Measurements from ENCODE around the gene MNAT1. TPM values are rescaled to one million over a fixed set of nuclear protein-coding genes. Genes with fewer than 3 reads are reported as not detected.
"Not testable (repeated sequence)": the region's sequence is repeated elsewhere in the genome, so short reads cannot be mapped to it uniquely, and the experiment has no call there.

MNAT1 gene
- total RNA-seq, 1 experiment from 2014 or later = 58.1 TPM

DNA sequence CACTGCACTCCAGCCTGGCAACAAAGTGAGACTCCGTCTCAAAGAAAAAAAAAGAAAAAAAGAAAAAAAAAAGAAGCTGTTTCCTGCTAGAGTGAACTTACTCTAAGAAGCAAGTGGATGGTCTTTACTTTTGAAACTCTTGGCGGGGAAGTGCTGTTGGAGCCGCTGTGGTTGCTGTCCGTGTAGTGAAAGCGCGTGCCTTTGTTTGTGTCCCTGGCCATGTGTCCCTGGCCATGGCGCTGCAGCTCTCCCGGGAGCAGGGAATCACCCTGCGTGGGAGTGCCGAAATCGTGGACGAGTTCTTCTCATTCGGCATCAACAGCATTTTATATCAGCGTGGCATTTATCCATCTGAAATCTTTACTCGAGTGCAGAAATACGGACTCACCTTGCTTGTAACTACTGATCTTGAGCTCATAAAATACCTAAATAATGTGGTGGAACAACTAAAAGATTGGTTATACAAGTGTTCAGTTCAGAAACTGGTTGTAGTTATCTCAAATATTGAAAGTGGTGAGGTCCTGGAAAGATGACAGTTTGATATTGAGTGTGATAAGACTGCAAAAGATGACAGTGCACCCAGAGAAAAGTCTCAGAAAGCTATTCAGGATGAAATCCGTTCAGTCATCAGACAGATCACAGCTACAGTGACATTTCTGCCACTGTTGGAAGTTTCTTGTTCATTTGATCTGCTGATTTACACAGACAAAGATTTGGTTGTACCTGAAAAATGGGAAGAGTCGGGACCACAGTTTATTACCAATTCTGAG, 45.4 kb downstream of the MNAT1 start:
- in situ Hi-C loops (cut with HindIII; ENCODE audit: low pct_unique_long_range_greater_than_20kb, low sequenced_read_pairs); DNase-seq (ENCODE audit: low read depth, low spot score): not testable (repeated sequence)

DNA sequence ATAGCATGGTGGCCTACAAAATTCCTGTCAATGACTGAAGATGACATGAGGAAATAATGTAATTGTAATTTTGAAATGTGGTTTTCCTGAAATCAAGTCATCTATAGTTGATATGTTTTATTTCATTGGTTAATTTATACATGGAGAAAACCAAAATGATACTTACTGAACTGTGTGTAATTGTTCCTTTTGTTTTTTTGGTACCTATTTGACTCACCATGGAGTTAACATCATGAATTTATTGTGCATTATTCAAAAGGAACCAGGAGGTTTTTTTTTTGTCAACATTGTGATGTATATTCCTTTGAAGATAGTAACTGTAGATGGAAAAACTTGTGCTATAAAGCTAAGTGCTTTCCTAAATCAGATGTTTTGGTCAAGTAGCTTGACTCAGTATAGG, 46.0 kb downstream of the MNAT1 start:
- in situ Hi-C loops (cut with HindIII; ENCODE audit: low pct_unique_long_range_greater_than_20kb, low sequenced_read_pairs); DNase-seq (ENCODE audit: low read depth, low spot score): not testable (repeated sequence)

DNA sequence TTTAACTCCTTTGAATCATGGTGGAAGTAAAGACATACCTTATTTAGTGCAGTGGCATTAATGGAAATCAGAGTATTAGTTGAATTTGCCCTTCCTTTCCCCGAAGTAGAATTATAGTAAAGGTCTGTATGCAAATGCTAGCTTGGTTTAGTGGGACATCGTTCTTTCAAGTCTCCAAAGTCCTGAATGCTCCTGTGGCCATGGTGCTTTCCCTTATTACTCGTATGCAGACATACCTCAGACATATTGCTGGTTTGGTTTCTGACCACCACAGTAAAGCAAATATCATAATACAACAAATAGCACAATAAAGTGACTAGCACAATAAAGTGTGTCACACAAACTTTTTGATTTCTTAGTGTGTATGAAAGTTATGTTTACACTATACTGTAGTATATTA, 52.3 kb downstream of the MNAT1 start:
- in situ Hi-C loops (cut with HindIII; ENCODE audit: low pct_unique_long_range_greater_than_20kb, low sequenced_read_pairs) = no loop called here
- DNase-seq (ENCODE audit: low read depth, low spot score) = no peak

DNA sequence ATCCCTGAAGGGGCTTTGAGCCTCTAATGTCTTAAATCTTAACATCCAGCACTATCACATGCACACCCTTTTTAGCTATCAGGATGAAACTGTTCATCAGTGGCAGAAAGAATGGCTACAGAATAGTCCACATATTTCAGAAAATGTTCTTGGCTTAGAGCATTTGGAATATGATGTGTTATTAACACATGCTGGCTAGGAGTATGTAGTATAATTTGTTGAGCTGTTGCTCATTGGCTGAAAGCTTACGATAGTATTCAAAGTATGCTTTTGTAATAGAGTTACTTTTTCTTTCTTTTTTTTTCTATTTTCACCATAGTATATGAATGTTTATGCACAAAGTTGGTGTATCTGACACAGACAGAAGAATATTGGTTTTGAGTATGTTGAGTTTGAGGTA, 55.1 kb downstream of the MNAT1 start:
- in situ Hi-C loops (cut with HindIII; ENCODE audit: low pct_unique_long_range_greater_than_20kb, low sequenced_read_pairs) = no loop called here
- no peak for DNase-seq (ENCODE audit: low read depth, low spot score)

DNA sequence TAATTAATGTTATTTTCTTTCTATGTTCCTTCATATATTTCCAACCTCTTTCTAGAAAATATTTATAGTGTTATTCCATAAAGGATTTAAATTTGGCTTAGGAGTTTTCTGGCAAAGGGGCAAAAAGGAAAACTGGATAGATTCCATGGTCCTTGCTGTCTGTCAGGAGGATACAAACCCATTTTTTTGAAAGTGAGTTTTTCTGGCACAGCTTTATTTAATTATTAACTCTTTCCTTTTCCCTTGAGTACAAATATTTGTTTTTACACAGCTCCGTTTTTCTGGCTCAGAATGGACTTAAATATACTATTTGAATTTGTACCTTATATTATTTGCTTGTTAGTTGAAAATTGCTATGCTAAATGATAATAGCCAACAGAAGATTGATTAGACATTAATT, 56.3 kb downstream of the MNAT1 start:
- in situ Hi-C loops (cut with HindIII; ENCODE audit: low pct_unique_long_range_greater_than_20kb, low sequenced_read_pairs) = no loop called here
- no peak for DNase-seq (ENCODE audit: low read depth, low spot score)

DNA sequence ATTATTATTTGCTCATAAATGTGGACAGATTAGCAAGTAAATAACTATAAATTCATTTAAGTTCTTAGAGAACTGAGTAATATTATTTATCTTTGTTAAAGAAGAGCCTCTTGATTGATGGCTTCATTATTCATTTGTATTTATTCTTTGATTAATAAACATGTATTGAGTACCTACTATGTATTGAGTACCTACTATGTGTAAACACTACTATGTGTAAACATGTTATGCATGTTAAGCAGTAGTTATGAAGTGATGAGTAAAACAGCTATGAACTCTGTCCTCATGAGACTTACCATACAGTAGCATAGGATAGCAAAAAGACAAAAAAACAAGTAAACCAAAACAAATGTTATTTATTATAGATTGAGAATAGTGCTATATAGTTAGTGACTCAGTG, 61.9 kb downstream of the MNAT1 start:
- in situ Hi-C loops (cut with HindIII; ENCODE audit: low pct_unique_long_range_greater_than_20kb, low sequenced_read_pairs) = no loop called here
- no peak for DNase-seq (ENCODE audit: low read depth, low spot score)

DNA sequence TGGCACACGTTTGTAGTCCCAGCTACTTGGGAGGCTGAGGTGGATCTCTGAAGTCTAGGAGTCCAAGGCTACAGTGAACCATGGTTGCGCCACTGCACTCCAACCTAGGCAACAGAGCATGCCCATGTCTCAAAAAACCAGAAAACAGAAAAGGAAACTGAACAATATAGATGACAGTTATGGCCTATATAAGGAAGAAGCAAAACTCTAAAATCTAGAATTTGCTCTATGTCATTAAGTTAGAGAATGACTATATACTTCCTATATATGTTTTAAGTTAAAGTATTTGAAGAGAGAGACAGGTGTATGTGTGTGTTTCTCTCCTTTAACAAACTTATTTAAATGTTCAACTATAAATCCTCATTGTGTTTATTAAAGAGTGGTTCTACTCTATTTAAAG, 65.8 kb downstream of the MNAT1 start:
- in situ Hi-C loops (cut with HindIII; ENCODE audit: low pct_unique_long_range_greater_than_20kb, low sequenced_read_pairs) = no loop called here
- DNase-seq (ENCODE audit: low read depth, low spot score) = no peak

DNA sequence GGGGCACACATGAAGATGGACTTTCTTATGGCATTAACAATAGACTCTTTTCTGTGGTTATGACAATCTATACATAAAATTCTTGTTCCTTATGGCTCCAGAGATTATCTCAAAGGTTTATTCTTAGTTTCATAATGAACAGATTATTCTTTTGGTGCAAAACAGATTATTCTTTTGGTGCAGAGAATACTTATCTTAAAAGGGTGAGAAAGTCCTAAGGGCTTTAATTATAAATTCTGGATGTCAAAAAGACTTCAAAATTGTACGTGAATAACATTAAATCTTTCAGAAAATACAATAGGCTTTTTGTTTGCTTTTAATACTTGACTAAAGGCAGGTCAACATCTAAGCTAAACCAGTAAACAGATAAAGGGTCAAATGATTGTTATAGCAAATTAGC, 69.3 kb downstream of the MNAT1 start:
- DNase-seq (ENCODE audit: low read depth, low spot score) = peak; percentile 75
- in situ Hi-C loops (cut with HindIII; ENCODE audit: low pct_unique_long_range_greater_than_20kb, low sequenced_read_pairs) = no loop called here

DNA sequence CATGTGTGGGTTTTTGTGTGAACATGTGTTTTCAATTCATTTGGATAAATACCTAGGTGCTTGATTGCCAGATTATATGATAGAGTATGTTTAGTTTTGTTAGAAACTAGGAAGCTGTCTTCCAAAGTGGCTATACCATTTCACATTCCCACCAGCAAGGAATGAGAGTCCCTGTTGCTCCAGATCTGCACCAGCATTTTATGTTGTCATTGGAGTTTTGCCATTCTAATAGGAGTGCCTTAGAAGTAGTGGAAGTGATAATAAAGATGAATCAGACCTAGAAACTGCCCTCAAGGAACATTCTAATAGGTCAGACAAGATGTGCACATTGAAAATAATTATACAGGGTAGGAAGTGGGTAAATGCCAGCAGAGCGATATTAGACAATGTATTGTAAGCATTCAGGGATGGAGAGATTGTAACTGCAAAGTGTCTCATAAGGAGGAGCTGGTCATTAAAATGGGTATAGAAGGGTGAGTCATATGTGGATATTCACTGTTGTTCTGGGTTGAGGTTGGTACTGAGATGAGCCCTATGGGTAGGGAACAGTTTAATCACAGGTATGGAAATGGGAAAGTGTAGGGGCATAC, 71.4 kb downstream of the MNAT1 start:
- peak; percentile 5 for DNase-seq (ENCODE audit: low read depth, low spot score)
- in situ Hi-C loops (cut with HindIII; ENCODE audit: low pct_unique_long_range_greater_than_20kb, low sequenced_read_pairs) = no loop called here

DNA sequence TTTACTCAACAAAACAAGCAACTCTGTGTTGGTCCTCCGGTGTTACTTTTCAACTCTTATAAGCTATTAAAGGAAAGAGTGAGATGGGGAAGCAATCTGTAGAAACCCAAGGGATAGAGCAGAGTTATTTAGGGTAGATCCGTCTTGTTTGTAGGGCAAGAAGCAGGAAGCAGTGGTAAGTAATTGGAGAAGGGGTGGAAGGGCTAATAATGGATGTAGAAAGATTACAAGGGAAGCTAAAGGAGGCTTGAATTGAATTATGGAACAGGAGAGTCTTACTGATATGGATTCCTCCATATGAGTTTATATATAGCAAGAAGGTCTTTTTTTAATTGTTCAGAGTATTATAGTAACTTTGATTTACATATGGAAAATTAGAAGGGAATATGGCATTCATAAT, 72.7 kb downstream of the MNAT1 start:
- in situ Hi-C loops (cut with HindIII; ENCODE audit: low pct_unique_long_range_greater_than_20kb, low sequenced_read_pairs) = no loop called here
- DNase-seq (ENCODE audit: low read depth, low spot score) = no peak

DNA sequence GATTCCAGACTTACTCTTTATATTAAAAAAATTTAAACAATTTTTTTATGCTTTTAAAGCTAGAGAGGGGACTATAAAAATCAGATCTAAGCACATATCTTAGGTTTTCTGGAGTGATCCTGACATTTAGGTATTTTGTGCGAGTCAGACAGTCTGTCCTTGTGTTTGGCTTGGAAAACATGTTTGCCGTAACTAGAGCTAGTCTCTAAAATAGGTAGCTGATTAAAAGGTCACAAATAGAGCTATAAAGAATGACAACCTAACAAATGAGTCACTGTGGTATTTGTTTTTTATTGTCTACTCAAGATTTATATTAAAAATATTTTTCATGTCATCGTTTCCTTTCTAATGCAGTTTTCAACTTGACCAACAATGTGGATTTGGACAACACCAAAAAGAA, 73.4 kb downstream of the MNAT1 start:
- in situ Hi-C loops (cut with HindIII; ENCODE audit: low pct_unique_long_range_greater_than_20kb, low sequenced_read_pairs) = no loop called here
- DNase-seq (ENCODE audit: low read depth, low spot score) = no peak

DNA sequence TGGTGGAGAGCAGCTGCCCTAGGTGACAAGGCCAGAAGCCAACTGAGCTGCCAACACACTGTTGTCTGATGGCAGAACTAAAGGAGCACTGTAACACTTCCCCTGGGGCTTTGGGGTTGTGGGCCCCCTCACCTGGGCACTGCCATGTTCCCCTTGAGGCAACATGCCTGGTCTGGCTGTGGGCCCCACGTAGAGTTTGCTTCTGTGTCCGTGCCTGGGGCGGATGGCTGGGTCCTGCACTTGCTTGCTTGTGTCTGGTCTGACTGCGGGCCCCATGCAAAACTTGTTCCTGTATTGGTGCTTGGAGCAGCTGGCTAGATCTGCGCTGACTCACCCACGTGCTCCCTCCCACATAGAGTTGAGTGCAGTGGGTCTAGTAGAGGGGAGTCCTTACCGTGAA, 78.4 kb downstream of the MNAT1 start:
- in situ Hi-C loops (cut with HindIII; ENCODE audit: low pct_unique_long_range_greater_than_20kb, low sequenced_read_pairs) = no loop called here
- no peak for DNase-seq (ENCODE audit: low read depth, low spot score)

DNA sequence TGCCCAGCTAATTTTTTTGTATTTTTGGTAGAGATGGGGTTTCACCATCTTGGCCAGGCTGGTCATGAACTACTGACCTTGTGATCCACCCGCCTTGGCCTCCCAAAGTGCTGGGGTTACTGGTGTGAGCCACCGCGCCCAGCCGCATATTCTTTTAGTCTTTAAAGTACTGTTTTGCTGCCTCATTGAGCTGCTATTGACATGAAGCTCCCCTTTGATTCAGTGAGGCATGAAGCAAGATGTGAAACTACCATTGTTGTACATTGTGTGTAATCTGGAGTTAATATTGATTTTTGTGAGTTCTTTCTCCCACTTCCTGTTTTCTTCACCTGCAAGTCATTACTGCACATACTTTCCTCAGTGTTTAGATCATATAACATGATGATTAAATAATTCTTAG, 80.8 kb downstream of the MNAT1 start:
- in situ Hi-C loops (cut with HindIII; ENCODE audit: low pct_unique_long_range_greater_than_20kb, low sequenced_read_pairs) = no loop called here

DNA sequence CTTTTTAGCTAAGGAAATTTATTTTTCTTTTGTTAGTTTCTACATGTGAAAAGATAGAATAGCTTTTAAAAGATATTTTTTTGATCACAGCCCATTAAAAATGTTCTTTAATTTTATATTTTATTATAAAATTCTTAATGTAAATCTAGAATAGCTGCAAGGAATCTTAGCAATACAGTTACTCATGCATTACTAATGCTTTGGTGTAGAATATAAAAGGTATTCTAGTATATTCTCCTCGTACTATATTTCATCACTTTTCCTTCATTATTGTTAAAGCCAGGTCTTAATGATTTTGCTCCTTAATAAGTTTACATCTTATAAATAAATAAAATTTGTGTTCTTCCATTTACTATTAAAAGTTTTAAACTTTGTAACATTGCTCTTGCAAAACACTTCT, 82.6 kb downstream of the MNAT1 start:
- in situ Hi-C loops (cut with HindIII; ENCODE audit: low pct_unique_long_range_greater_than_20kb, low sequenced_read_pairs) = no loop called here
- DNase-seq (ENCODE audit: low read depth, low spot score) = no peak

More for the DNA sequence above, 80.8 kb downstream of the MNAT1 start:
- no peak for DNase-seq (ENCODE audit: low read depth, low spot score)

DNA sequence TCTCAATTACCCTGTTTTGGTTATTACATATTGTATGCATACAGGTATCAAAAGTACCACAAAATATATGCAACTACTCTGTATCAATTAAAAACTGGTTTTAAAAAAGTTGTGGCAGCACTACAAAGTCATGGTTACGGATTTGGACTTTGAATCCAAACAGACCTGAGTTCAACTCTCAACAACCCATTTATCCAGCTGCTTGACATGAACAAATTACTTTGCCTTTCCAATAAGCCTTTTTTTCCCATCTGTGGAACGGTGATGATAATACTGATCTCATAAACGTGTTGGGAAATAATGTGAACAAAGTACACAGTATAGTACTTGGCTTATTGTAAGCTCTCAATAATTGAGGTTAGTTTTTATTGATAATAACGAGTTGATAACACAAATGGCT, 85.0 kb downstream of the MNAT1 start:
- no peak for DNase-seq (ENCODE audit: low read depth, low spot score)
- in situ Hi-C loops (cut with HindIII; ENCODE audit: low pct_unique_long_range_greater_than_20kb, low sequenced_read_pairs) = no loop called here

DNA sequence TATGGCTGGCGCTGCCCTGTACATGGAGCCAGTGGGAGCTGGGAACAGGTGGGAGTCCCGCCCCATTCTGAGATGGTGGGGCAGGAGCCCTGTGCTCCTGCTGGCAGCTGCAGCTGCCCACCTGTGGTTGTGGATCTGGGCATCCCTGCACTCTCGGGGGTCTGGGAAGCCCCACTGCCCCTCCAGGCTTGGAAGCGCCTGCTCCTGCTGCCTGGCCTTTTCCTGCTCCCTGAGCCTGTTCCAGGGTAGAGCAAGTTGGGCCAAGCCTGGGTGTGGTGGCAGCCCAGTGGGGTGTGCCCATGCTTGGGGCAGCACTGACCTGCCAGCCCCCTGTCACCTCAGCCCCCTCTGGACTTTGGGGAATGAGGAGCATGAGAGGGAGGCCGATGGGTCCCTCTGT, 104.0 kb downstream of the MNAT1 start:
- no peak for DNase-seq (ENCODE audit: low read depth, low spot score)
- in situ Hi-C loops (cut with HindIII; ENCODE audit: low pct_unique_long_range_greater_than_20kb, low sequenced_read_pairs) = no loop called here

DNA sequence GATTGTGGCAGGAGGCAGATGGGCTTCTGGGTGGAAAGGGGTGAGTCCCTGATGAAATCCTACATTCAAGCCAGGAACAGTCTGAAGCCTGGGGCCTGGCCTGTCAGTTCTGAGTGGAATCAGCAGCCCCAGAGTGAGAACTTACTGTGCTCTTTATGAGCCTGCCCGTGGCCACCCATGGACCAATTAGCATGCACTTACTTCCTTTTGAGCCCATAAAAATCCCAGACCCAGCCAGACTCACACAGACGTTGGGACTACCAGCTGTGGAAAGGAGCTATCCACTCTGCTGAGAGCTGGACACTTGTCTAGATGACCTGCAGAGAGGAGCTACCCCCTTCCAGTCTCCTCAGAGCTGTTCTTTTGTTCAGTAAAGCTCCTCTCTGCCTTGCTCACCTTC, 104.5 kb downstream of the MNAT1 start:
- in situ Hi-C loops (cut with HindIII; ENCODE audit: low pct_unique_long_range_greater_than_20kb, low sequenced_read_pairs) = no loop called here
- DNase-seq (ENCODE audit: low read depth, low spot score) = no peak

DNA sequence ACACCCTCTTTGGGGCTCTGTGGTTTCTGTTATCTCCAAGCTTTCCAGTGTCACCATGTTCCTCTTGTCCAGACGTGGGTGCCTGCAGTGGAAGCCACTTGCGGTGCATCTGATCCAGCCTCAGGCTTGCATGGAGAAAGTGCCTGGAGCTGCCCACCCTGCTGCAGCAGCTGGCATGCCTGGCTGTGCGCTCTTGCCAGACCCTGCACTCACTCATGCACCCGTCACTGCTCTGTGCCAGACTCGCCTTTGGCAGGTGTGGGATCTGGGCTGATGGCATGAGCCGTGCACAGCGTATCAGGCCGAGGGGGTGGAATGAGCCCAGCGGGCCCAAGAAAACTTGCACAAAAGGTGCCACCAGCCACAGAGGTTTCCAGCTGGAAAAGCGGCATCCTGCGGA, 105.1 kb downstream of the MNAT1 start:
- in situ Hi-C loops (cut with HindIII; ENCODE audit: low pct_unique_long_range_greater_than_20kb, low sequenced_read_pairs) = no loop called here
- DNase-seq (ENCODE audit: low read depth, low spot score) = no peak

DNA sequence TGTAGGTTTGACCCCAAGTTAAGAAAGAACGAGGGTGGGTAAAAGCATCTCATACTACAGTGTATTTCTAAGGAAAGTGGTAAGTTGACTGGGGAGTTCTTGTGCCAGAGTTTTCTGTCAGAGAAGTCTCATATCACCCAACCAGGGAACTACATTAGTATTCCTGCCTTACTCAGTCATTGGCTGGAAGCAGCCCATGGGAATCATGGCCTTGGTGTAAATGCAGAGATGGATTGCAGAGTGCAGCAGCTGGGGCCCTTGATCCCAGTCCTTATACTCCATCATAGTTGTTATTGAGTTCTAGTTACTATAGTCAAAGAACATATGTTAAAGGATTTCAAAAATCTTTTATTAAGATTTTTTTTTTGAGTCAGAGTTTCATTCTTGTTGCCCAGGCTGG, 105.8 kb downstream of the MNAT1 start:
- in situ Hi-C loops (cut with HindIII; ENCODE audit: low pct_unique_long_range_greater_than_20kb, low sequenced_read_pairs) = no loop called here
- no peak for DNase-seq (ENCODE audit: low read depth, low spot score)

Measured in SK-MEL-5 (cell line).